Adrenal gland (tissue), 5 donors: ENCODE results near the gene ZNF638.

ENCODE experiments used
- POLR2A ChIP-seq, 2 donors: fragments of 450-650 bp; IDR thresholded peaks; one replicate each; pipeline ENCODE4 v1.6.1; 2017; ENCODE audit warnings: antibody characterized with exemption in 2 of 2, mild to moderate bottlenecking in 2 of 2, moderate library complexity in 1 of 2
- TF ChIP-seq, protein P1 (sequence below), 6 experiments: fragments of 450-650 bp in 4 of 6; fragments of 200-600 bp in 2 of 6; sonication (generic) in 1 of 6; IDR thresholded peaks; 1 replicate in 5 of 6; 2 replicates in 1 of 6; pipeline versions ENCODE4 v1.5.1 to v1.8.0; 2016 to 2021; ENCODE audit warnings: antibody characterized with exemption in 6 of 6, mild to moderate bottlenecking in 2 of 6, moderate library complexity in 1 of 6
- donor health status: DM: no; HTN: no; CAD: no.

DNA sequence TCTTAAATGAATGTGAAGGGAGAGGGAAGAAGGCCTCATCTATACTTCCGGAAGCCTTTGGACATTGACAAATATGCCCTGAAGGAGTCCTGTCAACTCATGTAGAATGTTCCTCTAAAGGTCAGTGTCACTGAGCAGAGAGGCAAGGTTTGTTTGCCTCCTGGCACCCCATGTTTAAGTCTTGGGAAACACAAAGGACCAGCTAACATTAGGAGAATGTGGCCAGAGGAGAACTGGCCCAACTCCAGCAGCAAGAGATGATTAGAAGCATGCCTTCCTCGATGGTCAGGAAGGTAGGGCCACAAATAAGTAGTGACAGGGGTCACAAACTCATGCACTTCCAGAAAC, 127.5 kb downstream of the ZNF638 start:
- TF ChIP-seq, protein P1, sequence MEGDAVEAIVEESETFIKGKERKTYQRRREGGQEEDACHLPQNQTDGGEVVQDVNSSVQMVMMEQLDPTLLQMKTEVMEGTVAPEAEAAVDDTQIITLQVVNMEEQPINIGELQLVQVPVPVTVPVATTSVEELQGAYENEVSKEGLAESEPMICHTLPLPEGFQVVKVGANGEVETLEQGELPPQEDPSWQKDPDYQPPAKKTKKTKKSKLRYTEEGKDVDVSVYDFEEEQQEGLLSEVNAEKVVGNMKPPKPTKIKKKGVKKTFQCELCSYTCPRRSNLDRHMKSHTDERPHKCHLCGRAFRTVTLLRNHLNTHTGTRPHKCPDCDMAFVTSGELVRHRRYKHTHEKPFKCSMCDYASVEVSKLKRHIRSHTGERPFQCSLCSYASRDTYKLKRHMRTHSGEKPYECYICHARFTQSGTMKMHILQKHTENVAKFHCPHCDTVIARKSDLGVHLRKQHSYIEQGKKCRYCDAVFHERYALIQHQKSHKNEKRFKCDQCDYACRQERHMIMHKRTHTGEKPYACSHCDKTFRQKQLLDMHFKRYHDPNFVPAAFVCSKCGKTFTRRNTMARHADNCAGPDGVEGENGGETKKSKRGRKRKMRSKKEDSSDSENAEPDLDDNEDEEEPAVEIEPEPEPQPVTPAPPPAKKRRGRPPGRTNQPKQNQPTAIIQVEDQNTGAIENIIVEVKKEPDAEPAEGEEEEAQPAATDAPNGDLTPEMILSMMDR (IDR thresholded peaks at IDR 0.05) = no peak
- no peak for TF ChIP-seq POLR2A (IDR thresholded peaks at IDR 0.05)
